ENCODE measurements around the gene ALLC.
"Not testable (repeated sequence)": the region's sequence is repeated elsewhere in the genome, so short reads cannot be mapped to it uniquely, and the experiment has no call there.

The ALLC gene

DNA sequence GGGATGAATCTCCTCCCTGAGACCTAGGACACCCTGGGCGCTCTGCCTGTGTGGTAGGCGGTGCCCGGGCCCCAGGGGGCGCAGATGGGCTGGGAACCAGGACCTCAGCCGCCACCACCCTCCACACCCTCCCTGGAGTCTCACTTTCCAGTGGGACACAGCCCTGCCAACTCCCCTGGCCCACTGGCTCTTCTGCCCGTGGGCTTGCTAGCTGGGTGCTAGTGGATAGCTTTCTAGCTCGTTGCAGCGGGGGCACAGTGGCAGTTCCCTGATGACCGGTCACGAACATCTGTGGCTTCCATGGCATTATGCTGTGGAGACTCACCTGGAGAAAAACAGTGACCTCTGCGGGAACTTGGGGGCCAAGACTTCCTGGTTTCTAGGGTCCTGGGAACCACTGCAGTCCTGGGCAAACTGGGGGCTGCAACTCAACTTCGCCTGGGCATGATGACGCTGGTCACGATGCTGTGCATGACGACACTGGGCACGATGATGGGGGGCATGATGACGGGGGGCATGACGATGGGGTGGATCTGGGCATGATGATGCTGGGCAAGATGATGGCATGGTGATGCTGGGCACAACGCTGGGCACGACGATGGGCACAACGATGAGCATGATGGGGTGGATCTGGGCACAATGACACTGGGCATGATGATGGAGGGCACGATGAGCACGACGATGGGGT is 31.0 kb upstream of the ALLC start:
- no peak for DNase-seq

GRCh38 chr2:3627500-3628100 is 30.4 kb upstream of the ALLC start:
- no peak for DNase-seq

DNA sequence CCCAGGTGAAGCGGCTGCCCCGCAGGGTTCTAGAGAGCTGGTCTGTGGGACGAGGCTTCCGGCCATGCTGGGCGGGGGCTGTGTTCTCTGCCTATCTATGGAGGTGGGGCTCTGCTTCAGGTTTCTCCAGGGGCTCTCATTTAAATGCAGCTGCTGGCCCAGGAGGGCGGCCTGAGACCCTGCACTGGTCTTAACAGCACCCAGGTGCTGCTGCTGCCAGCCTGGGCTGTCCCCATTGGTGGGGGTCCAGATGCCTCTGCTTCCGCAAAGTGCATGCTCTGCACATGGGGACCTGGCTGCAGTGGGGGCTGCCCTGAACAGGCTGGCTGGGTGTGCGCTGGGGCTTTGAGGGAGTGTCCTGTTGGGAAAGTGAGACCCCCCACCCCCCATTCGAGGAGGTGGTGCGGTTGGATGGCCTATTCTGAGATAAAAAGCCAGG is 29.7 kb upstream of the ALLC start:
- no peak for DNase-seq

DNA sequence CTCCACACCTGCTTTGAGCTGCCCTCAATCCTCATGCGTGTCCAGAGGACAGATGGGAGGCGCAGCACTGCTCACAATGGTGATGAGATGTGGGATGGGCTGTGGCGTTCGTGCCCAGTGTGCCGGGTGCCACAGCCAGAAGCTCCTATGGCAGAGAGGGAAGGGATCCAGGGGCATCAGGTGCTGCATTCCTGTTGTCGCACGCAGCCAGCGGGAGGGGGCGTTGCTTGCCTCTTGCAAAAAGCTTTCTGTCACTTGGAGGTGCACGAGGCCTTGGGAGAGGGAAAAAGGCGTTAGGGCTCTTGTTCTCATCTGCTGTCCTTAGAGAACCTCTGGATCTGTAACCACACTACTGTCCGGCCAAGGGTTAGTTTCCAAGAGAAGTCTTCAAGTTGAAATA is 29.2 kb upstream of the ALLC start:
- DNase-seq = no peak

- DNase-seq = no peak
Measured at GRCh38 chr2:3630631-3631030, 27.4 kb upstream of the ALLC start.

- no peak for DNase-seq
Measured at GRCh38 chr2:3631161-3631850, 26.7 kb upstream of the ALLC start.

- DNase-seq = no peak
Measured at GRCh38 chr2:3631851-3632659, 25.9 kb upstream of the ALLC start.

- DNase-seq = peak; percentile 58
Measured at GRCh38 chr2:3633089-3633981, 24.7 kb upstream of the ALLC start.

- DNase-seq = no peak
Measured at GRCh38 chr2:3633982-3634595, 23.9 kb upstream of the ALLC start.

GRCh38 chr2:3634596-3635121 is 23.3 kb upstream of the ALLC start:
- DNase-seq = no peak

- no peak for DNase-seq
Measured at GRCh38 chr2:3635171-3635974, 22.6 kb upstream of the ALLC start.

DNA sequence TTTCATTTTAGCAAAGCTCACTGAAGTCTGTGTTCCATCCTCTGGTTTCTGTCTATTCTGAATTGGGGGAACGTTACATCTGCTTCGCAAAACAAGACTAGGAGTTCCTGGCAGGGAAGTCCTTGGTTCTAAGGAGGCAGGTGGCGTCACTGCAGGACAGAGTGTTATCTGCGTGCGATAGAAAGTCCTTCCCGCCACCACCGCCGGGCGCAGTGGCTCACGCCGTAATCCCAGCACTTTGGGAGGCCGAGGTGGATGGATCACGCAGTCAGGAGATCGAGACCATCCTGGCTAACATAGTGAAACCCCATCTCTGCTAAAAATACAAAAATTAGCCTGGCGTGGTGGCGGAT is 22.0 kb upstream of the ALLC start:
- DNase-seq = not testable (repeated sequence)

GRCh38 chr2:3636586-3637310 is 21.3 kb upstream of the ALLC start:
- DNase-seq = no peak

DNA sequence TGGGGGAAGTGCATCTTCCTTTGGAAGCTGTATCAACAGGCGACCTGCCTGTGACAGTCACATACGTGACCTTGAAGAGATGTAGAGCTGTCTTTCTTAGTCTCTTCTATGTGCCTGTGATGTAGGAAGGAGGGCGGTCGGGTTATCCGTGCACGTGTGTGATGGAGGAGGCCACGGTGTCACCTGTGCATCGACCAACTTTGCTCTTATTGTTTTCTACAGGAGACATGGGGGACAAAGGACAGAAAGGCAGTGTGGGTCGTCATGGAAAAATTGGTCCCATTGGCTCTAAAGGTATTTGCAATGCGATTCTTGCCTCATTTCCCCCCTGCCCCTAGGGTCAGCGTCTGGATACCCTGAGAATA is 20.7 kb upstream of the ALLC start:
- no peak for DNase-seq

DNA sequence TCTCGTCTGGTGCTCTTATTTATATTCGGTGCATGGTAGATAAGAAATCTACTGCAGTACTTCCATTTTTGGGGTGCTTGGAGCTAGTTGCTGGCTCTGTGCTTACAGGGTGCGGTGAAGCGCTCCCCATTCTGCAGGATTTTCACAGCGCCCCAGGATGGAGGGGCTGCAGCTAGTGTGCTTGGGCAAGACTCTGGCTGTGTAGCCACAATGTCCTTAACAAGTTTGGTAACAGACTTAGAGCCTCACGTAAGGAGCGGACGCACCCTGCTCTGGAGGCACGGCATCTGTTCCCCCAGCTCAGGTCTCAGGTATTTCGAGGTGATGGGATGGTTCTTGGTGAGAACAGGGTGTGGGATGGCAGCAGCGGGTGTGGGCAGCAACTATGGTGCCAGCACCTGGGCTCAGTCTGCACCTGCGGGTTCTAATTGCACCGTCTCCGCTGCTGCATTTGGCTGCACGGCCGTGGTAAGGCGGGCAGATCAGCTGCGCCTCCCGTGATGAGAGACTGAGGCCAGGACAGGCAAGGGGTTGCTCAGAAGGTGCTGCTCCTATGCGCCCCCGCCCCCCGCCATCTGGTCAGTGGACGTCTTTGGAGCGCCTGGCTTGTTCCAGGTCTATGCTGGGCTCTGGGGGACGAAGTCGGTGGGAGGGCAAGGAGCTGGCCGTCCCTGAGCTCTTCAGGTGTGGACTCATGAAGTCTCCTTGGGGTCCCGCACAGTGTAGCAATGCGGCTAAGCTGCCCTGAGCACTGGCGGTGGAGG is 20.1 kb upstream of the ALLC start:
- DNase-seq = no peak

DNA sequence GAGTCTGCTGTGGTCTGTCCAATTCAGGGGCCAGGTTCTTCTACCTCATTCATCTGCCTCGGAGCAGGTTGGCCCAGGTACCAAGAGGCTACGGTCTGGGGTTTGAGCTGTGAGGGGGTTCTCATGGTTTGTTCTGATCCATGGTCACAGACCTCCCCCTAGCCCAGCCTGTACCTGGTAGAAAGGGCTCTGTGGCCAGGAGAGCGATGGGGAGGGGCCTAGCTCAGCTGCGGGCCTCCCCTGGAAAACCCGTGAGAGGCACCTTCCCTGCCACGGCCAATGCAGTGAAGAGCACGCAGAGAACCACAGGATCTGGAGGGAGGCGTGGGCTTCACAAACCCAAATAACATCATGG is 19.6 kb upstream of the ALLC start:
- no peak for DNase-seq

DNA sequence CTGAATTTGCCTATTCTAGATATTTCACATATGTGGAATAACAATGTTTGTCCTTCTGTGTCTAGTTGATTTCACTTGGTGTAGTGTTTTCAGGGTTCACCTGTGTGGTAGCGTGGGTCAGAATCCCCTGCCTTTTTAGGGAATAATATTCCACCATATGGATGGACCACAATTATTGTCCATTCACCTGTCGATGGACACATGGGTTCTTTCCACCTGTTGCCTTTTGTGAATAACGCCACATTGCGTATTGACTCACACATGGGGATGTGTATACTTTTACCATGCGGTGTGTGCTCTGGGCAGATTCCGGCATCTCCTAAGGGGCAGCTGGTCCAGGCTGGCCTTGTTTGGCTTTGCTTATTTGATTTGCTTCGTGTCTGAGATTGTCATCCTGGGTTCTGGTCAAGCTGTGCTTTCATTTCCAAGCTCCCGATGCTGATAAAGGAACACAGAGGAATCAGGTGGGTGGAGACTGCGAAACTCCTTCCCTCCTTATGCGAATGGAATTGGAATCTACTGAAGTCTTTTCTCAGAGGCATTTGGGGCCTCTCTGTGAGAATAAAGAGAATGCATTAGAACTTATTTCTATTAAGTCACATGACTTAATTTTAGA is 18.9 kb upstream of the ALLC start:
- DNase-seq = no peak

GRCh38 chr2:3639653-3640052 is 18.3 kb upstream of the ALLC start:
- DNase-seq = no peak

- DNase-seq = no peak
Measured at GRCh38 chr2:3641181-3641580, 16.8 kb upstream of the ALLC start.
